H9 (cell line): ENCODE measurements around the gene GATAD2B. TPM values are rescaled to one million over a fixed set of nuclear protein-coding genes. Genes with fewer than 3 reads are reported as not detected.
"Not testable (repeated sequence)": the region's sequence is repeated elsewhere in the genome, so short reads cannot be mapped to it uniquely, and the experiment has no call there.

ENCODE experiments used
- DNase-seq: peaks from one replicate; pipeline ENCODE4 v3.0.0-alpha.2; 2017
- H2AFZ ChIP-seq: one replicate; pipeline ENCODE4 v1.6.1; 2013; ENCODE audit warnings: mild to moderate bottlenecking, low read length, control low read depth, moderate library complexity
- H2AK5ac ChIP-seq: 2 replicates; pipeline ENCODE4 v1.6.1; 2013; ENCODE audit warnings: low read length, control low read depth, mixed read lengths; ENCODE audit not compliant: insufficient read length
- H2BK120ac ChIP-seq: one replicate; pipeline ENCODE4 v1.6.1; 2013; ENCODE audit warnings: low read depth, mild to moderate bottlenecking, low read length, control low read depth, inconsistent platforms; ENCODE audit not compliant: poor library complexity, severe bottlenecking
- H2BK12ac ChIP-seq: 2 replicates; pipeline ENCODE4 v1.6.1; 2013; ENCODE audit warnings: low read length, control low read depth, mixed read lengths, low read depth; ENCODE audit not compliant: insufficient read length
- H2BK15ac ChIP-seq: 2 replicates; pipeline ENCODE4 v1.6.1; 2013; ENCODE audit warnings: low read depth, low read length, control low read depth
- H2BK20ac ChIP-seq: one replicate; pipeline ENCODE4 v1.6.1; 2013; ENCODE audit warnings: low read depth, mild to moderate bottlenecking, low read length, control low read depth, inconsistent platforms; ENCODE audit not compliant: poor library complexity, severe bottlenecking
- H2BK5ac ChIP-seq: 2 replicates; pipeline ENCODE4 v1.6.1; 2013; ENCODE audit warnings: low read length, control low read depth, mixed read lengths; ENCODE audit not compliant: insufficient read length
- H3K14ac ChIP-seq: 2 replicates; pipeline ENCODE4 v1.6.1; 2013; ENCODE audit warnings: low read length, control low read depth; ENCODE audit not compliant: insufficient read depth
- H3K18ac ChIP-seq: 2 replicates; pipeline ENCODE4 v1.6.1; 2013; ENCODE audit warnings: low read depth, mild to moderate bottlenecking, mixed read lengths, low read length, control low read depth; ENCODE audit not compliant: insufficient read length
- H3K23ac ChIP-seq: 2 replicates; pipeline ENCODE4 v1.6.1; 2013; ENCODE audit warnings: low read length, control low read depth, mixed read lengths, low read depth; ENCODE audit not compliant: insufficient read length
- H3K23me2 ChIP-seq: 2 replicates; pipeline ENCODE4 v1.6.1; 2013; ENCODE audit warnings: low read depth, mild to moderate bottlenecking, mixed read lengths, low read length, control low read depth; ENCODE audit not compliant: insufficient read length, poor library complexity, severe bottlenecking
- H3K27ac ChIP-seq: 2 replicates; pipeline ENCODE4 v1.5.1; 2013; ENCODE audit warnings: low read length, control low read depth, mixed read lengths, low read depth; ENCODE audit not compliant: insufficient read length
- H3K27me3 ChIP-seq: 2 replicates; pipeline ENCODE4 v1.6.1; 2013; ENCODE audit warnings: low read length, control low read depth, inconsistent platforms; ENCODE audit not compliant: insufficient read depth
- H3K4ac ChIP-seq: 2 replicates; pipeline ENCODE4 v1.6.1; 2013; ENCODE audit warnings: low read depth, mild to moderate bottlenecking, control low read depth, inconsistent platforms, low read length, moderate library complexity
- H3K4me1 ChIP-seq: 2 replicates; pipeline ENCODE4 v1.6.1; 2013; ENCODE audit warnings: low read length, control low read depth, inconsistent platforms; ENCODE audit not compliant: insufficient read depth
- H3K4me2 ChIP-seq: 2 replicates; pipeline ENCODE4 v1.6.1; 2013; ENCODE audit warnings: low read length, control low read depth, mixed read lengths; ENCODE audit not compliant: insufficient read length, insufficient read depth
- H3K56ac ChIP-seq: 2 replicates; pipeline ENCODE4 v1.6.1; 2013; ENCODE audit warnings: low read depth, mild to moderate bottlenecking, mixed read lengths, low read length, control low read depth; ENCODE audit not compliant: insufficient read length
- H3K79me1 ChIP-seq: 2 replicates; pipeline ENCODE4 v1.6.1; 2013; ENCODE audit warnings: low read depth, mild to moderate bottlenecking, moderate library complexity, low read length, control low read depth, inconsistent platforms; ENCODE audit not compliant: insufficient read depth, poor library complexity, severe bottlenecking
- H3K79me2 ChIP-seq: 2 replicates; pipeline ENCODE4 v1.6.1; 2013; ENCODE audit warnings: low read length, control low read depth, inconsistent platforms; ENCODE audit not compliant: insufficient read depth
- H3K9ac ChIP-seq: 2 replicates; pipeline ENCODE4 v1.6.1; 2013; ENCODE audit warnings: low read length, control low read depth, mixed read lengths; ENCODE audit not compliant: insufficient read length; ENCODE audit errors: extremely low read depth
- H3K9me3 ChIP-seq: one replicate; pipeline ENCODE4 v1.6.1; 2013; ENCODE audit warnings: low read depth, low read length, inconsistent platforms; ENCODE audit not compliant: control insufficient read depth
- H3T11ph ChIP-seq: one replicate; pipeline ENCODE4 v1.6.1; 2013; ENCODE audit warnings: mild to moderate bottlenecking, low read length, control low read depth, inconsistent platforms
- H4K20me1 ChIP-seq: one replicate; pipeline ENCODE4 v1.6.1; 2013; ENCODE audit not compliant: control insufficient read depth, insufficient read length, insufficient read depth
- H4K5ac ChIP-seq: 2 replicates; pipeline ENCODE4 v1.6.1; 2013; ENCODE audit warnings: low read depth, mild to moderate bottlenecking, mixed read lengths, low read length, control low read depth; ENCODE audit not compliant: insufficient read length
- H4K8ac ChIP-seq: replicated peaks from 2 replicates; pipeline ENCODE4 v1.6.1; 2013; ENCODE audit warnings: low read length, control low read depth, mixed read lengths, low read depth; ENCODE audit not compliant: insufficient read length
- H4K91ac ChIP-seq: 2 replicates; pipeline ENCODE4 v1.6.1; 2013; ENCODE audit warnings: low read depth, mild to moderate bottlenecking, moderate library complexity, mixed read lengths, low read length, control low read depth; ENCODE audit not compliant: insufficient read length
- H3K27ac Mint-ChIP-seq, 3 experiments: 2 replicates in 2 of 3; 3 replicates in 1 of 3; pipeline ENCODE4 v1.8.0; 2020 to 2021; ENCODE audit warnings: mixed read lengths in 3 of 3, mild to moderate bottlenecking in 1 of 3, moderate library complexity in 1 of 3
- H3K27me3 Mint-ChIP-seq: 2 replicates; pipeline ENCODE4 v1.8.0; 2021; ENCODE audit warnings: low read depth, mild to moderate bottlenecking, moderate library complexity, mixed read lengths
- H3K36me3 Mint-ChIP-seq, 3 experiments: 2 replicates in 2 of 3; 3 replicates in 1 of 3; pipeline ENCODE4 v1.8.0; 2020 to 2021; ENCODE audit warnings: low read depth in 3 of 3, mixed read lengths in 3 of 3; ENCODE audit not compliant: insufficient read depth in 1 of 3
- H3K4me1 Mint-ChIP-seq, 2 experiments: 2 replicates each; pipeline ENCODE4 v1.8.0; 2020; ENCODE audit warnings: mixed read lengths in 2 of 2
- H3K4me3 Mint-ChIP-seq, 2 experiments: 2 replicates in 1 of 2; 3 replicates in 1 of 2; pipeline ENCODE4 v1.8.0; 2020 to 2021; ENCODE audit warnings: mild to moderate bottlenecking in 2 of 2, mixed read lengths in 2 of 2, moderate library complexity in 1 of 2
- H3K9me3 Mint-ChIP-seq, 2 experiments: 2 replicates in 1 of 2; 3 replicates in 1 of 2; pipeline ENCODE4 v1.8.0; 2020; ENCODE audit warnings: mild to moderate bottlenecking in 2 of 2, mixed read lengths in 2 of 2, moderate library complexity in 1 of 2
- WGBS: extraction: QIAGEN DNeasy Blood & Tissue Kit; methylation state at CpG from one replicate; pipeline ENCODE4 v1.1.7; 2013; ENCODE audit warnings: missing lambda C conversion rate, low lambda C conversion rate, mixed read lengths; ENCODE audit not compliant: insufficient read length; ENCODE audit errors: extremely low coverage; 5-methylcytosine and 5-hydroxymethylcytosine counted together
- total RNA-seq: library from RNA; stranded (reverse); gene quantifications from 2 replicates; pipeline ENCODE4 v1.2.1, GENCODE V29; 2021
- TF ChIP-seq, protein P1 (sequence below): fragments of 200-600 bp; sonication (generic); conservative IDR thresholded peaks from 3 replicates; pipeline ENCODE4 v1.8.0; 2021; ENCODE audit warnings: antibody characterized with exemption, mild to moderate bottlenecking

GATAD2B gene
- total RNA-seq, 1 experiment from 2014 or later, result 44.1 TPM

DNA sequence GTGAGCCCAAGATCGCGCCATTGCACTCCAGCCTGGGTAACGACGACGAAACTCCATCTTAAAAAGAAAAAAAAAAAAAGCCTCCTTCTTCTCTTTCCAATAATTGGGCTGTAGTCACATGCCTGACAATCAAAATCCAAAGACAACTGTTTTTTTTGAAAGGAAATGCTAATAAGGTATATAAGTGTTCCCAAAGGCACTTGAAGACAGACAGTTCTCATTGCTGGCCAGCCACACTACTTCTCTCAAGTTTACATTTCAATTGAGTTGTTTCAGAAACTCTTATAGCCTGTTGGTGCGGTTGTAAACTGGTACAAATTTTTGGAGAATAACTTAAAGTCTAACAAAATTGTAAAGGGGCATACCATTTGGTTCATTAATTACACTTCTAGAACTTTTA is 23.3 kb downstream of the GATAD2B start:
- no peak overlapping the region for H3K56ac ChIP-seq

DNA sequence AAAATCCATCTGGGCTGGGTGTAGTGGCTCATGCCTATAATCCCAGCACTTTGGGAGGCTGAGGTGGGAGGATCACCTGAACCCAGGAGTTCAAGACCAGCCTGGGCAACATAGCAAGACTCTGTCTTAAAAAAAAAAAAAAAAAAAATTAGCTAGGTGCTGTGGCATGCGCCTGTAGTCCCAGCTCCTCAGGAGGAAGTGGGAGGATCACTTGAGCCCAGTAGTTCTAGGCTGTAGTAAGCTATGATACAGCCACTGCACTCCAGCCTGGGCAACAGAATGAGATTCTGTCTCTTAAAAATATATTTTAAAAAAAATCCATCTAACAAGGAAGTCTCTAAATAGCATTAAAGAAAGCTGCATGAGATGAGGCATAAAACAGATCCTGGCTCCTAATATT is 26.9 kb downstream of the GATAD2B start:
- H3K4me1 ChIP-seq, H3K79me1 ChIP-seq, H3K9ac ChIP-seq, H3K79me2 ChIP-seq, H3K27ac Mint-ChIP-seq, H3K4me2 ChIP-seq, H4K91ac ChIP-seq, H4K8ac ChIP-seq, H2BK15ac ChIP-seq, H3K23me2 ChIP-seq, H3K56ac ChIP-seq, DNase-seq, H4K20me1 ChIP-seq, H3K4me3 Mint-ChIP-seq, H2BK5ac ChIP-seq, H3K27ac ChIP-seq, H2BK20ac ChIP-seq, H3K27me3 Mint-ChIP-seq, H2AFZ ChIP-seq, H2BK12ac ChIP-seq, H4K5ac ChIP-seq, H3K9me3 Mint-ChIP-seq, H3T11ph ChIP-seq, H2BK120ac ChIP-seq, H3K14ac ChIP-seq, H3K18ac ChIP-seq, H3K27me3 ChIP-seq, H3K9me3 ChIP-seq, H3K23ac ChIP-seq, H2AK5ac ChIP-seq, H3K4ac ChIP-seq, H3K4me1 Mint-ChIP-seq: not testable (repeated sequence)
- no CpG with 5 or more reads among the region's 1 CpG for WGBS
- H3K36me3 Mint-ChIP-seq, result peaks cover 10 to 42% (median 41%) of the 10 kb centered on the region in 3 experiments; a peak in 6 of 7 replicates

More for the DNA sequence above, 23.3 kb downstream of the GATAD2B start:
- Histone ChIP-seq H3K23ac (no peak overlapping the region), H3K4me2 (no peak overlapping the region), H2BK20ac (no peak overlapping the region), H3K79me1 (peaks cover 12% of the 10 kb centered on the region), H3K18ac (no peak overlapping the region), H2AFZ (no peak overlapping the region), H3K4me1 (no peaks in the 10 kb centered on the region), H3K79me2 (peaks cover 19% of the 10 kb centered on the region; the same call in 1 of the 2 replicates), H3K27ac (no peak overlapping the region), H3T11ph (no peak overlapping the region), H2BK15ac (no peak overlapping the region), H3K9ac (no peak overlapping the region), H2BK120ac (no peak overlapping the region), H3K4ac (no peak overlapping the region), H4K20me1 (no peaks in the 10 kb centered on the region), H3K9me3 (no peaks in the 10 kb centered on the region), H3K14ac (no peak overlapping the region), H4K91ac (no peak overlapping the region), H4K8ac (no peak overlapping the region), H3K27me3 (no peaks in the 10 kb centered on the region), H2BK5ac (no peak overlapping the region), H4K5ac (no peak overlapping the region), H3K23me2 (no peaks in the 10 kb centered on the region), H2BK12ac (no peak overlapping the region), H2AK5ac (no peak overlapping the region)
- H3K4me3 Mint-ChIP-seq, result no peak overlapping the region
- TF ChIP-seq, protein P1, sequence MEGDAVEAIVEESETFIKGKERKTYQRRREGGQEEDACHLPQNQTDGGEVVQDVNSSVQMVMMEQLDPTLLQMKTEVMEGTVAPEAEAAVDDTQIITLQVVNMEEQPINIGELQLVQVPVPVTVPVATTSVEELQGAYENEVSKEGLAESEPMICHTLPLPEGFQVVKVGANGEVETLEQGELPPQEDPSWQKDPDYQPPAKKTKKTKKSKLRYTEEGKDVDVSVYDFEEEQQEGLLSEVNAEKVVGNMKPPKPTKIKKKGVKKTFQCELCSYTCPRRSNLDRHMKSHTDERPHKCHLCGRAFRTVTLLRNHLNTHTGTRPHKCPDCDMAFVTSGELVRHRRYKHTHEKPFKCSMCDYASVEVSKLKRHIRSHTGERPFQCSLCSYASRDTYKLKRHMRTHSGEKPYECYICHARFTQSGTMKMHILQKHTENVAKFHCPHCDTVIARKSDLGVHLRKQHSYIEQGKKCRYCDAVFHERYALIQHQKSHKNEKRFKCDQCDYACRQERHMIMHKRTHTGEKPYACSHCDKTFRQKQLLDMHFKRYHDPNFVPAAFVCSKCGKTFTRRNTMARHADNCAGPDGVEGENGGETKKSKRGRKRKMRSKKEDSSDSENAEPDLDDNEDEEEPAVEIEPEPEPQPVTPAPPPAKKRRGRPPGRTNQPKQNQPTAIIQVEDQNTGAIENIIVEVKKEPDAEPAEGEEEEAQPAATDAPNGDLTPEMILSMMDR, result no peak
- H3K36me3 Mint-ChIP-seq, result peaks cover 9 to 28% (median 25%) of the 10 kb centered on the region in 3 experiments; a peak in 5 of 7 replicates
- H3K27me3 Mint-ChIP-seq, result no peaks in the 10 kb centered on the region
- H3K9me3 Mint-ChIP-seq, result no peaks in the 10 kb centered on the region
- H3K27ac Mint-ChIP-seq, result peak overlapping the region in 1 of 3 experiments; percentile 89; a peak in 2 of 7 replicates
- peaks cover 3 to 8% of the 10 kb centered on the region in 2 experiments for H3K4me1 Mint-ChIP-seq
- WGBS, result no CpG with 5 or more reads among the region's 6 CpGs
- no peak for DNase-seq
